SU-DHL-6 (cell line): ENCODE results near the gene SLC39A11.

Source experiments
- H2AFZ ChIP-seq: fragments of 200-600 bp; sonication (generic); 2 replicates; pipeline ENCODE4 v1.6.1; 2014; ENCODE audit warnings: low read depth, mild to moderate bottlenecking, moderate library complexity, mixed read lengths, antibody characterized with exemption, low read length; ENCODE audit not compliant: severe bottlenecking
- H3F3A ChIP-seq: fragments of 200-600 bp; shearing (Covaris generic); 2 replicates; pipeline ENCODE4 v1.6.0; 2016; ENCODE audit warnings: antibody characterized with exemption, mild to moderate bottlenecking; ENCODE audit not compliant: insufficient read depth
- H3K27ac ChIP-seq: fragments of 200-600 bp; sonication (generic); 2 replicates; pipeline ENCODE4 v1.5.1; 2016; ENCODE audit warnings: low read depth, mild to moderate bottlenecking, low read length, moderate library complexity, mixed read lengths
- H3K27me3 ChIP-seq: fragments of 200-600 bp; sonication (generic), shearing (Covaris generic); 2 replicates; pipeline ENCODE4 v1.6.0; 2014; ENCODE audit warnings: mild to moderate bottlenecking, low read length
- H3K36me3 ChIP-seq: fragments of 200-600 bp; sonication (generic); 2 replicates; pipeline ENCODE4 v1.6.1; 2014; ENCODE audit warnings: mild to moderate bottlenecking, low read length, mixed read lengths
- H3K4me2 ChIP-seq: fragments of 300-600, 200-600 bp; shearing (Covaris generic), sonication (generic); 2 replicates; pipeline ENCODE4 v1.6.0; 2014; ENCODE audit warnings: low read length, low read depth, mild to moderate bottlenecking; ENCODE audit not compliant: poor library complexity, severe bottlenecking
- H3K4me3 ChIP-seq: fragments of 200-600 bp; sonication (generic); 2 replicates; pipeline ENCODE4 v1.5.1; 2014; ENCODE audit warnings: antibody characterized with exemption, low read length, mild to moderate bottlenecking, mixed read lengths; ENCODE audit not compliant: insufficient read depth, poor library complexity, severe bottlenecking
- H3K79me2 ChIP-seq: fragments of 200-600 bp; sonication (generic); 2 replicates; pipeline ENCODE4 v1.6.1; 2014; ENCODE audit warnings: mild to moderate bottlenecking, low read length, moderate library complexity; ENCODE audit not compliant: insufficient read depth
- H3K9ac ChIP-seq: fragments of 200-600 bp; sonication (generic); 2 replicates; pipeline ENCODE4 v1.7.0; 2014; ENCODE audit warnings: mild to moderate bottlenecking, low read length
- H3K9me2 ChIP-seq: fragments of 200-600 bp; sonication (generic); replicated peaks from 2 replicates; pipeline ENCODE4 v1.6.1; 2014; ENCODE audit warnings: low read length; ENCODE audit not compliant: insufficient read depth
- H3K9me3 ChIP-seq: fragments of 200-600 bp; sonication (generic); 2 replicates; pipeline ENCODE4 v1.6.1; 2014; ENCODE audit warnings: low read length, mixed read lengths; ENCODE audit not compliant: insufficient read depth
- H4K20me1 ChIP-seq: fragments of 200-600 bp; sonication (generic); 2 replicates; pipeline ENCODE4 v1.6.1; 2014; ENCODE audit warnings: low read depth, mild to moderate bottlenecking, antibody characterized with exemption, low read length, moderate library complexity, mixed read lengths
- EZH2phosphoT487 ChIP-seq: fragments of 200-600 bp; sonication (generic), shearing (Covaris generic); conservative IDR thresholded peaks from 2 replicates; pipeline ENCODE4 v1.6.1; 2018; ENCODE audit warnings: mild to moderate bottlenecking, antibody characterized with exemption, low read length, moderate library complexity, mixed read lengths
- TF ChIP-seq, protein P1 (sequence below): fragments of 200-600 bp; sonication (generic); IDR thresholded peaks from one replicate; pipeline ENCODE4 v1.5.1; 2017; ENCODE audit warnings: antibody characterized with exemption, mild to moderate bottlenecking, low read length, moderate library complexity; ENCODE audit not compliant: insufficient read depth, poor library complexity, severe bottlenecking

The SLC39A11 gene

DNA sequence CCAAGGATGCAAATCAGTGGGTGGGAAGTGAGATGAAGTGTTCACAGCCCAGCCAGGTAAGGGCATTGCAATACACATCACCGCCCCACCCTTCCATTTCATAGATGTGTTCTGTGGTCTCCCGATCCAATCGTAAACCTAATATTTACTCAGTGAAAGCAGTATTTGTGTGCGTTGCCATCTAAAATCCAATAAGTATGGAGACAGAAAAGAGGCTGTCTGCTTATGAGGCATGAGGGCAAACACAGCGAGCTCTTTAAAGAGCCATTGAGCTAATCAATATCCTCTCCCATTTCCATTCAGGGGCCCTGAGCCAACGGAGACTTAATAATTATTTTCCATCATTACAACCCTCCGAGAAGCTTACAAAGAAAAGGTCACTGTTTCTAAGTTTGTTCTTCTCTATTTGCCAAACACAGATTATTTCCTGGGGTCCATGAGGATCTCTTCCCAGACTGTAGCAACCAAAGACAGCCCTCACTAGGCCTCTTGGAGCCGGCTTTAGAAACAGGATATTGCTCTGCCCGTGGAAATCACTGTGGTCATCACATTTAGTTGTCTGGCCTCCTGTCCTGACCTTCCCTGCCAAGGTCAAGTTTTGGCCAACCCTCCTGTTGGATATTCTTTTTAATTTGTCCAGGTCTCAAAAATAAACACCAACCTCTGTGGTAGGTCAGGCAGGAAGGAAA, 120.1 kb downstream of the SLC39A11 start:
- no peak overlapping the region for H3K4me3 ChIP-seq
- H3F3A ChIP-seq: no peaks in the 10 kb centered on the region
- no peak overlapping the region for H3K27ac ChIP-seq
- no peaks in the 10 kb centered on the region for H3K9me2 ChIP-seq
- no peak overlapping the region for H3K9ac ChIP-seq
- no peaks in the 10 kb centered on the region for H3K27me3 ChIP-seq
- H4K20me1 ChIP-seq: no peaks in the 10 kb centered on the region
- no peak overlapping the region for H3K4me2 ChIP-seq
- H3K79me2 ChIP-seq: peaks cover 8% of the 10 kb centered on the region; the same call in 1 of the 2 replicates
- H2AFZ ChIP-seq: no peak overlapping the region
- no peaks in the 10 kb centered on the region for H3K9me3 ChIP-seq
- TF ChIP-seq, protein P1, sequence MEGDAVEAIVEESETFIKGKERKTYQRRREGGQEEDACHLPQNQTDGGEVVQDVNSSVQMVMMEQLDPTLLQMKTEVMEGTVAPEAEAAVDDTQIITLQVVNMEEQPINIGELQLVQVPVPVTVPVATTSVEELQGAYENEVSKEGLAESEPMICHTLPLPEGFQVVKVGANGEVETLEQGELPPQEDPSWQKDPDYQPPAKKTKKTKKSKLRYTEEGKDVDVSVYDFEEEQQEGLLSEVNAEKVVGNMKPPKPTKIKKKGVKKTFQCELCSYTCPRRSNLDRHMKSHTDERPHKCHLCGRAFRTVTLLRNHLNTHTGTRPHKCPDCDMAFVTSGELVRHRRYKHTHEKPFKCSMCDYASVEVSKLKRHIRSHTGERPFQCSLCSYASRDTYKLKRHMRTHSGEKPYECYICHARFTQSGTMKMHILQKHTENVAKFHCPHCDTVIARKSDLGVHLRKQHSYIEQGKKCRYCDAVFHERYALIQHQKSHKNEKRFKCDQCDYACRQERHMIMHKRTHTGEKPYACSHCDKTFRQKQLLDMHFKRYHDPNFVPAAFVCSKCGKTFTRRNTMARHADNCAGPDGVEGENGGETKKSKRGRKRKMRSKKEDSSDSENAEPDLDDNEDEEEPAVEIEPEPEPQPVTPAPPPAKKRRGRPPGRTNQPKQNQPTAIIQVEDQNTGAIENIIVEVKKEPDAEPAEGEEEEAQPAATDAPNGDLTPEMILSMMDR: no peak
- no peak for TF ChIP-seq EZH2phosphoT487
- no peaks in the 10 kb centered on the region for H3K36me3 ChIP-seq

DNA sequence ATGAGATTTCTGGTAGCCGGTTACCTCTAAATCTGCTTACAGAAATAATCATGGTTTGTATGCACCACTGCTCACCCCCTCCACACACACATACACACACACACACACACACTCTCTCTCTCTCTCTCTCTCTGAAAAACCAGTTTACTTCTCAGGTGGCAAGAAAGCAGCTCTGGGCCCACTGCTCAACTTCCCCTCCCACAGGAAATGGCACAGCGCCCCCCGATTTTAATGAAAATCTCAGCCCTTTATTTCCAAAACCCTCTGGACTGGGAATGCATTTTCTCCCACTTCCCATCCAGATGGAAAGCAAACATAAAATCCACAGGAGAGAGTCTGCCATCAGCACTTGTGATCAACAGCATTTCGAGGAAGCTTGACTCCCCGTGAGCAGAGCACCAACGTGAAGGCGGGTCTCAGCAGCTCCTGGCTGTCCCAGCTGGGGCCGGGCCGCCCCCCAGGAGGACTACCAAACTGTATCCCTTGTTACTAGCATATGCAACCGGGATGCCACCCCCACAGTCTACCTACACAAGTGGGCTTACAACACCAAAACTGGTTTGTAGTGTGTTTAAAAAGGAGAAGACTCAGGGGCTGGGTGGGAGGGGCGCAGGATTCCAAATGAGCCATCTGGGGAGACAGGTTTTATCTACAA, 121.1 kb downstream of the SLC39A11 start:
- Histone ChIP-seq H3K9me3 (no peaks in the 10 kb centered on the region), H3F3A (no peaks in the 10 kb centered on the region), H3K27ac (no peak overlapping the region), H3K9me2 (no peaks in the 10 kb centered on the region), H3K4me2 (peak overlapping the region; percentile 14), H4K20me1 (no peaks in the 10 kb centered on the region), H2AFZ (no peak overlapping the region), H3K27me3 (no peaks in the 10 kb centered on the region), H3K9ac (no peak overlapping the region), H3K4me3 (no peak overlapping the region), H3K79me2 (peaks cover 8% of the 10 kb centered on the region; the same call in 1 of the 2 replicates), H3K36me3 (no peaks in the 10 kb centered on the region)
- TF ChIP-seq, protein P1: no peak

DNA sequence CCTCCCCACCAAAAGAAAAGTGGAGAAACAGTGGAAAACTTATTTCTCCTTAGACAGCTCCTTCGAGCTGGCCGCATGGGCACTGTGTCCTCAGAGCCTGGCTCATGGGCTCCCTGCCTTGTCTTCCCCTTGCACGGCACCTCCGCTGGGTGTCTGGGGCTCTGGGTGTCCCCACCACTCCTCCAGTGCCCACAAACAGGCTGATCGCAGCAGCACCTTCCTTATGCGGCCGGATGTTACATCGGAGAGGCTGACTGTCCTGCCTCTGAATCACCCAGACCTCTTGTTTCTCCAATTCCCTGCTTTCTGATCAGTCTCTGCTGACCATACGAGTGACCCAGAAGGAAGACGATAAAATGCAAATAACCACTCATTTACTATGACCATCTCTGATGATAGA, 121.7 kb downstream of the SLC39A11 start:
- H4K20me1 ChIP-seq: no peaks in the 10 kb centered on the region
- H3F3A ChIP-seq: no peaks in the 10 kb centered on the region
- no peak overlapping the region for H3K4me3 ChIP-seq
- TF ChIP-seq, protein P1: no peak
- TF ChIP-seq EZH2phosphoT487: no peak
- H3K9ac ChIP-seq: no peak overlapping the region
- H3K27ac ChIP-seq: no peak overlapping the region
- no peaks in the 10 kb centered on the region for H3K9me3 ChIP-seq
- no peaks in the 10 kb centered on the region for H3K36me3 ChIP-seq
- no peak overlapping the region for H2AFZ ChIP-seq
- peaks cover 8% of the 10 kb centered on the region; the same call in 1 of the 2 replicates for H3K79me2 ChIP-seq
- no peaks in the 10 kb centered on the region for H3K9me2 ChIP-seq
- no peaks in the 10 kb centered on the region for H3K27me3 ChIP-seq
- no peak overlapping the region for H3K4me2 ChIP-seq
